H1 (cell line): Measurements from ENCODE around the gene CASKIN2. TPM values are rescaled to one million over a fixed set of nuclear protein-coding genes. Genes with fewer than 3 reads are reported as not detected.
A peak's percentile ranks its signal among the peaks of the same experiment; 100 is the strongest.

Source experiments
- CTCF ChIA-PET: fragments of 300-600 bp; sonication (Branson Sonifier 250); formaldehyde crosslinking; loops from one replicate; lab custom pipeline; 2021; ENCODE audit not compliant: partially characterized antibody; lab: Charles Lee
- POLR2A ChIA-PET: fragments of 300-600 bp; sonication (Branson Sonifier 250); formaldehyde crosslinking; loops from one replicate; lab custom pipeline; 2021; ENCODE audit warnings: inconsistent platforms; ENCODE audit not compliant: partially characterized antibody; lab: Charles Lee
- DNase-seq, 2 experiments: peaks; one replicate each; pipeline versions ENCODE4 v3.0.0 to v3.0.0-alpha.2; 2010 to 2022; ENCODE audit warnings: low spot score in 2 of 2, low read depth in 1 of 2, mixed read lengths in 1 of 2
- FAIRE-seq: peaks from 2 replicates; lab custom pipeline; 2011; peaks lifted over from hg19 to GRCh38; lab: Jason Lieb, UNC
- H2AFZ ChIP-seq: 2 replicates; pipeline ENCODE4 v1.8.1; 2012; ENCODE audit warnings: low read length, inconsistent platforms
- H2AK5ac ChIP-seq: 2 replicates; pipeline ENCODE4 v1.6.1; 2013; ENCODE audit warnings: low read depth, low read length
- H2BK120ac ChIP-seq: replicated peaks from 2 replicates; pipeline ENCODE3; 2013; ENCODE audit warnings: low read depth, low read length, inconsistent platforms
- H2BK12ac ChIP-seq: 2 replicates; pipeline ENCODE4 v1.6.1; 2013; ENCODE audit warnings: low read depth, low read length
- H2BK15ac ChIP-seq: 2 replicates; pipeline ENCODE4 v1.6.1; 2013; ENCODE audit warnings: low read length
- H2BK20ac ChIP-seq: 2 replicates; pipeline ENCODE4 v1.6.1; 2013; ENCODE audit warnings: low read length
- H2BK5ac ChIP-seq: 2 replicates; pipeline ENCODE4 v1.6.1; 2013; ENCODE audit warnings: low read depth, low read length
- H3K14ac ChIP-seq: 2 replicates; pipeline ENCODE4 v1.6.1; 2013; ENCODE audit warnings: inconsistent platforms; ENCODE audit not compliant: insufficient read length
- H3K18ac ChIP-seq: 2 replicates; pipeline ENCODE4 v1.6.1; 2013; ENCODE audit warnings: low read length; ENCODE audit errors: extremely low read depth
- H3K23ac ChIP-seq: 2 replicates; pipeline ENCODE4 v1.6.1; 2013; ENCODE audit warnings: inconsistent platforms; ENCODE audit not compliant: insufficient read length
- H3K23me2 ChIP-seq: 2 replicates; pipeline ENCODE4 v1.6.1; 2013; ENCODE audit warnings: low read depth, low read length
- H3K27ac ChIP-seq: 2 replicates; pipeline ENCODE4 v1.6.1; 2011; ENCODE audit warnings: low read depth, low read length, inconsistent platforms
- H3K27me3 ChIP-seq, 4 experiments: replicated peaks in 1 of 4; 1 replicate in 1 of 4; 2 replicates in 3 of 4; pipeline versions ENCODE4 v1.6.1 to v1.8.1; 2011 to 2013; ENCODE audit warnings: low read length in 3 of 4, mild to moderate bottlenecking in 3 of 4, inconsistent platforms in 2 of 4, mixed read lengths in 2 of 4, moderate library complexity in 1 of 4; ENCODE audit not compliant: control insufficient read depth in 3 of 4, insufficient read depth in 3 of 4; ENCODE audit errors: extremely low read depth in 1 of 4
- H3K36me3 ChIP-seq, 4 experiments: 2 replicates each; pipeline versions ENCODE4 v1.6.1 to v1.8.1; 2011 to 2013; ENCODE audit warnings: mild to moderate bottlenecking in 4 of 4, low read length in 3 of 4, moderate library complexity in 2 of 4, control low read depth in 1 of 4, inconsistent platforms in 1 of 4; ENCODE audit not compliant: insufficient read depth in 4 of 4, control insufficient read depth in 2 of 4
- H3K4ac ChIP-seq: replicated peaks from 2 replicates; pipeline ENCODE3; 2013; ENCODE audit warnings: low read length, low read depth, mixed read lengths, inconsistent platforms; ENCODE audit not compliant: insufficient read length
- H3K4me1 ChIP-seq, 4 experiments: replicated peaks in 1 of 4; 1 replicate in 1 of 4; 2 replicates in 3 of 4; pipeline versions ENCODE4 v1.6.1 to v1.8.1; 2011 to 2013; ENCODE audit warnings: low read length in 3 of 4, inconsistent platforms in 2 of 4, mixed read lengths in 1 of 4; ENCODE audit not compliant: insufficient read depth in 4 of 4, control insufficient read depth in 3 of 4
- H3K4me2 ChIP-seq, 2 experiments: 2 replicates each; pipeline versions ENCODE4 v1.6.1 to v1.8.1; 2011 to 2013; ENCODE audit warnings: low read depth in 2 of 2, low read length in 2 of 2, control low read depth in 1 of 2, inconsistent platforms in 1 of 2, mild to moderate bottlenecking in 1 of 2; ENCODE audit not compliant: insufficient read depth in 1 of 2
- H3K4me3 ChIP-seq, 4 experiments: fragments of 200-600, 300-600 bp in 1 of 4; sonication (generic), shearing (Covaris generic), sonication (Bioruptor Twin) in 1 of 4; 2 replicates each; pipeline versions ENCODE4 v1.5.1 to v1.8.1; 2011 to 2016; ENCODE audit warnings: low read length in 4 of 4, low read depth in 3 of 4, control low read depth in 2 of 4, inconsistent platforms in 2 of 4, mild to moderate bottlenecking in 2 of 4, mixed read lengths in 1 of 4, moderate library complexity in 1 of 4; ENCODE audit not compliant: insufficient read depth in 2 of 4; ENCODE audit errors: extremely low read depth in 1 of 4
- H3K56ac ChIP-seq: replicated peaks from 2 replicates; pipeline ENCODE3; 2013; ENCODE audit warnings: low read depth, mild to moderate bottlenecking, mixed read lengths, low read length, inconsistent platforms; ENCODE audit not compliant: insufficient read length
- H3K79me1 ChIP-seq: 2 replicates; pipeline ENCODE4 v1.6.1; 2013; ENCODE audit warnings: low read depth, low read length, control low read depth
- H3K79me2 ChIP-seq, 2 experiments: 2 replicates each; pipeline versions ENCODE4 v1.6.1 to v1.8.1; 2012 to 2013; ENCODE audit warnings: low read length in 2 of 2, mild to moderate bottlenecking in 2 of 2, inconsistent platforms in 1 of 2; ENCODE audit not compliant: insufficient read depth in 2 of 2, control insufficient read depth in 1 of 2
- H3K9ac ChIP-seq, 4 experiments: replicated peaks in 1 of 4; 1 replicate in 1 of 4; 2 replicates in 3 of 4; pipeline versions ENCODE4 v1.6.1 to v1.8.1; 2011 to 2013; ENCODE audit warnings: low read depth in 3 of 4, low read length in 3 of 4, control low read depth in 2 of 4, mild to moderate bottlenecking in 2 of 4, moderate library complexity in 2 of 4, inconsistent platforms in 1 of 4; ENCODE audit errors: extremely low read depth in 1 of 4
- H3K9me3 ChIP-seq, 2 experiments: 2 replicates each; pipeline versions ENCODE4 v1.6.1 to v1.8.1; 2012 to 2013; ENCODE audit warnings: mild to moderate bottlenecking in 2 of 2, moderate library complexity in 2 of 2, control low read depth in 1 of 2, inconsistent platforms in 1 of 2, low read depth in 1 of 2, low read length in 1 of 2, mixed read lengths in 1 of 2; ENCODE audit not compliant: insufficient read depth in 2 of 2
- H4K20me1 ChIP-seq, 2 experiments: replicated peaks in 1 of 2; 2 replicates each; pipeline versions ENCODE3 to v1.8.1; 2011 to 2013; ENCODE audit warnings: inconsistent platforms in 2 of 2, low read length in 2 of 2, mild to moderate bottlenecking in 1 of 2; ENCODE audit not compliant: insufficient read depth in 2 of 2, control insufficient read depth in 1 of 2
- H4K5ac ChIP-seq: 2 replicates; pipeline ENCODE4 v1.6.1; 2013; ENCODE audit warnings: low read length, low read depth, mixed read lengths, inconsistent platforms; ENCODE audit not compliant: insufficient read length
- H4K8ac ChIP-seq: 2 replicates; pipeline ENCODE4 v1.8.0; 2013; ENCODE audit warnings: mild to moderate bottlenecking, moderate library complexity, low read length, inconsistent platforms; ENCODE audit not compliant: insufficient read depth; ENCODE audit errors: extremely low read depth
- H4K91ac ChIP-seq: replicated peaks from 2 replicates; pipeline ENCODE3; 2013; ENCODE audit warnings: low read length, mixed read lengths, inconsistent platforms; ENCODE audit not compliant: insufficient read length
- BCL11A ChIP-seq, 2 experiments: IDR thresholded peaks; one replicate each; pipeline ENCODE4 v1.6.1; 2011; ENCODE audit warnings: low read depth in 2 of 2, low read length in 2 of 2, mild to moderate bottlenecking in 2 of 2
- E2F6 ChIP-seq: IDR thresholded peaks from 2 replicates; pipeline ENCODE4 v1.6.1; 2012; ENCODE audit warnings: inconsistent platforms
- GABPA ChIP-seq: IDR thresholded peaks from 2 replicates; pipeline ENCODE4 v1.6.1; 2011; ENCODE audit warnings: mild to moderate bottlenecking, low read length, moderate library complexity, borderline replicate concordance; ENCODE audit not compliant: insufficient read depth
- NRF1 ChIP-seq: IDR thresholded peaks from 2 replicates; pipeline ENCODE4 v1.6.1; 2011; ENCODE audit warnings: mild to moderate bottlenecking, low read depth, low read length, improper control_type of control experiment
- POU5F1 ChIP-seq: IDR thresholded peaks from 2 replicates; pipeline ENCODE4 v1.6.1; 2011; ENCODE audit warnings: low read depth, mild to moderate bottlenecking, low read length, moderate library complexity
- RAD21 ChIP-seq, 2 experiments: IDR thresholded peaks in 1 of 2; conservative IDR thresholded peaks in 1 of 2; 2 replicates each; pipeline ENCODE4 v1.6.1; 2011; ENCODE audit warnings: low read depth in 2 of 2, low read length in 2 of 2, improper control_type of control experiment in 1 of 2, inconsistent platforms in 1 of 2, mild to moderate bottlenecking in 1 of 2, moderate library complexity in 1 of 2
- TAF1 ChIP-seq: IDR thresholded peaks from 2 replicates; pipeline ENCODE4 v1.6.1; 2011; ENCODE audit warnings: mild to moderate bottlenecking, low read depth, low read length
- TAF7 ChIP-seq: optimal IDR thresholded peaks from 2 replicates; pipeline ENCODE3; 2011; ENCODE audit warnings: low read depth, mild to moderate bottlenecking, inconsistent platforms, low read length, moderate library complexity, borderline replicate concordance
- WGBS, 2 experiments: shearing (Covaris generic) in 1 of 2; methylation state at CpG; one replicate each; pipeline versions ENCODE4 v1.1.6 to v1.1.7; 2013 to 2015; ENCODE audit warnings: low lambda C conversion rate in 2 of 2, mixed read lengths in 2 of 2, inconsistent platforms in 1 of 2, low coverage in 1 of 2, missing lambda C conversion rate in 1 of 2; ENCODE audit not compliant: insufficient replicate concordance in 2 of 2, insufficient coverage in 1 of 2, insufficient read length in 1 of 2; ENCODE audit errors: extremely low coverage in 1 of 2, missing lambda C conversion rate in 1 of 2; 5-methylcytosine and 5-hydroxymethylcytosine counted together
- polyA plus RNA-seq, 7 experiments: library from polyadenylated mRNA; depleted of rRNA in 3 of 7; stranded (reverse) in 5 of 7; unstranded in 2 of 7; fragments of >200 nt in 5 of 7; fragments of 200-250 nt in 2 of 7; gene quantifications; 1 replicate in 5 of 7; 2 replicates in 1 of 7; 4 replicates in 1 of 7; pipeline versions ENCODE4 v1.2.1 to v1.2.3, GENCODE V29; 2011 to 2013; ENCODE audit warnings: missing spikeins in 2 of 7, mixed read lengths in 2 of 7
- total RNA-seq: library from RNA; stranded (reverse); fragmentation: NEBNext Ultra II Directional; extraction: Animal tissue kit (Norgen Biotek cat#: 25700); gene quantifications from 2 replicates; pipeline ENCODE4 v1.2.1, GENCODE V29; 2021
- TF ChIP-seq, protein P1 (sequence below): IDR thresholded peaks from 2 replicates; pipeline ENCODE4 v1.6.1; 2012; ENCODE audit warnings: inconsistent platforms
- TF ChIP-seq, protein P2 (sequence below): IDR thresholded peaks from 2 replicates; pipeline ENCODE4 v1.6.1; 2011; ENCODE audit warnings: low read depth, mild to moderate bottlenecking, low read length; ENCODE audit not compliant: insufficient read depth

The CASKIN2 gene
- total and polyA plus RNA-seq, 2 of the 8 experiments (the other 6 are each of a cell fraction or from before 2014, with no cell fraction given): 6.7 to 32.3 TPM

DNA sequence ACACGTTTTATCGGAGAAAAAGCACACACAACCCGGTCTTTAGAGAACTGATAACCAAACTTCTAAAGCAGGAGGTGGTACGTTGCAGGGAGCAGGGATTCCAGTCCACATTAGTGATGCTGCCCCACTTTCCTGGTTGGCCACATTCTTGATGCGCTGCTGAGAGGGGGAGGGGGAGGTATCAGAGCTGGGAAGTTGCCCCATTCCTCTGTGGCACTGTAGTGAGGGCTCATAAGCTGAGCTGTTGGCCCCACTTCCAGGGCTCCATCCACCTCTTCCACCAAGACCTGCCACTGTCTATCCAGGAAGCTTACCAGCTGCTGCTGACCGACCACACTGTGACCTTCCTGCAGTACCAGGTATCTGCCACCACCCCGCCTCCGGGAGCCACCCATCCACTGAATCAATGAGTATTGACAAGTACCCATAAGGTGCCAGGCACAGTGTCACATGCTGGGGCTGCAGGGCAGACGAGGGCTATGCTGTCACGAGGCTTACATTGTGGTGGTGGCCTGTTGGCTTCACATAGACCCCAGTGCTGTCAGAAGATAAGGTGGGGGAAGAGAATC lies 2.0 kb upstream of the CASKIN2 start:
- WGBS, 2 experiments: 35% methylated on average over 10 of the region's 10 CpGs; no CpG with 5 or more reads in 1 of the 2 experiments
- CTCF ChIA-PET: interaction anchor here (0.9 to 3.5 kb wide), 27 partner anchors 8 to 233 kb away, joined by 3 to 18 read pairs (median 6); partner anchors contain the start of genes LLGL2, SLC25A19 and SMIM5
- no peak for FAIRE-seq
- no peak for TF ChIP-seq NRF1
- TF ChIP-seq GABPA: no peak
- TF ChIP-seq, protein P1, sequence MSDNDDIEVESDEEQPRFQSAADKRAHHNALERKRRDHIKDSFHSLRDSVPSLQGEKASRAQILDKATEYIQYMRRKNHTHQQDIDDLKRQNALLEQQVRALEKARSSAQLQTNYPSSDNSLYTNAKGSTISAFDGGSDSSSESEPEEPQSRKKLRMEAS: no peak
- no peak for TF ChIP-seq E2F6
- 0 out of 2 replicates have a peak, but pooled peaks have one; percentile 19 for TF ChIP-seq TAF1
- TF ChIP-seq, protein P2, sequence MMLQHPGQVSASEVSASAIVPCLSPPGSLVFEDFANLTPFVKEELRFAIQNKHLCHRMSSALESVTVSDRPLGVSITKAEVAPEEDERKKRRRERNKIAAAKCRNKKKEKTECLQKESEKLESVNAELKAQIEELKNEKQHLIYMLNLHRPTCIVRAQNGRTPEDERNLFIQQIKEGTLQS: no peak
- TF ChIP-seq BCL11A (IDR thresholded peaks at IDR 0.05; ENCODE audit: low read depth in 2 of 2, low read length in 2 of 2): no peak
- TF ChIP-seq RAD21 (IDR thresholded peaks at IDR 0.05 in 1 of 2, conservative IDR thresholded peaks at IDR 0.05 in 1 of 2; ENCODE audit: low read depth in 2 of 2, low read length in 2 of 2): peak in 1 of 2 experiments; percentile 20; a peak in 2 of 4 replicates
- TF ChIP-seq TAF7: no peak
- TF ChIP-seq POU5F1: no peak

More for the DNA sequence above, 2.0 kb upstream of the CASKIN2 start:
- POLR2A ChIA-PET: interaction anchor here (0.7 to 2.5 kb wide), 8 partner anchors 8 to 258 kb away, joined by 3 to 23 read pairs (median 5); partner anchors contain the start of gene LLGL2
- Histone ChIP-seq H4K91ac (no peak overlapping the region), H3K4me3 (peak overlapping the region; percentile 77 to 92 (median 82)), H4K8ac (no peak overlapping the region), H3K79me2 (peaks cover 0 to 13% of the 10 kb centered on the region in 2 experiments; a peak in 1 of 4 replicates), H2AFZ (no peak overlapping the region), H3K9me3 (no peaks in the 10 kb centered on the region), H2BK15ac (no peak overlapping the region), H2AK5ac (no peak overlapping the region), H2BK12ac (no peak overlapping the region), H3K4me1 (peaks cover 0 to 14% (median 8%) of the 10 kb centered on the region in 4 experiments; a peak in 6 of 7 replicates), H3K14ac (no peak overlapping the region), H3K23ac (no peak overlapping the region), H3K23me2 (peaks cover 18% of the 10 kb centered on the region), H2BK5ac (no peak overlapping the region), H3K27me3 (no peaks in the 10 kb centered on the region), H3K4ac (no peak overlapping the region), H3K9ac (peak overlapping the region in 2 of 4 experiments; percentile 13 to 31; a peak in 2 of 7 replicates), H2BK120ac (no peak overlapping the region), H3K18ac (no peak overlapping the region; the same call in 1 of the 2 replicates), H4K20me1 (peaks cover 2 to 27% of the 10 kb centered on the region in 2 experiments), H3K27ac (no peak overlapping the region), H3K4me2 (peak overlapping the region; percentile 86 to 99), H4K5ac (no peak overlapping the region), H3K79me1 (peaks cover 3% of the 10 kb centered on the region), H3K36me3 (peaks cover 0 to 21% (median 8%) of the 10 kb centered on the region in 4 experiments; a peak in 5 of 8 replicates), H2BK20ac (no peak overlapping the region), H3K56ac (no peak overlapping the region)
- no peak for DNase-seq
